ELF-1 (cell line): ENCODE data around the gene COL17A1.

Experiments
- DNase-seq: peaks from one replicate; pipeline ENCODE4 v3.0.0-alpha.2; 2016; ENCODE audit warnings: low read depth, low spot score

The COL17A1 gene

DNA sequence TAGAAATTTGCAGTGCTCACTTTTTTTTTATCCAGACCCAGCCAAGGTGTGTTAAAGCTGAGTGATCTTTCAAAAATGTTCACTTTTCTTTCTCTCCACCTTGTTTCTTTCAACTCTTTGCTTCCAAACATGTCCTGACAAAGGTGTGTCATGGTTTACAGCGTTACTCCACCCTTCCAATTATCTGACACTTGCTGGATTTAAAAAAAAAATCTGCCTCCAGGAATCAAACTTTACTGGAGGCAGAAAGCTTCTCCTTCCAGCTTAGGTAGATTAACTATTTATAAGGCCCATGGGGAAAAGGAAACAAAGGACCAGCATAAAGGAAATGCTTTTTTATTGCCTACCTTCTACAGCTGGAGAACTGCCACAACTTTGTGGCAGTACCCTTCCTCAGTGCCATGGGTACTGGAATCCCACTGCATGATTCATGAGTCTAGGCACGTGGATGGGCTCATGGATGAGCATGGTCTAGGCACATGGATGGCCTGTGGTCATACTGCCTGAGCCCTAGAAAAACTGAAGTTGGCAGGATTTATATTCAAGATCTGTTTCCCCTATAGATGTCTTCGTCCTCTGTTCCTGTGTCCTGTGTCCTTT, at the start of gene COL17A1:
Gene COL17A1, minus strand, starts transcription at position 80 of the 600 bp plus-strand sequence. CDS start 5,207 bp downstream, outside the sequence.
- no peak for DNase-seq

DNA sequence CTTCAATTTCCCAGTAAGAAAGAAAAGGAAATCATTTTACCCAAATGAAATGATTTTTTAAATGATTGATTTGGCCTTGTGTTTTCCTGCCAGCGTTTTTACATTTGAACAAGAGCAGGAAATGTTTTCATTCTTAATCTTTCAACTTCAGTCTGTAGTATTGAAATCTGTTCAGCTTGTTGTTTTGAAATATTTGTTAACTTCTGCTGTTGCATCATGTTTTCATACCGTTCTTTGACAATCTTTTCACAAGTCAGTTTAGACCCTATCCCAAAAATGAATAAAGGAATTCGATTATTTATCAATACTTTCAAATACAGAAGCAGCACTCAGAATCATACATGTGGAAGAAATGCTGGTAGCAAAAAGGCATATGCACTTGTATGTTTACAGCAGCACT, 44.4 kb upstream of the COL17A1 start:
- DNase-seq, result no peak

DNA sequence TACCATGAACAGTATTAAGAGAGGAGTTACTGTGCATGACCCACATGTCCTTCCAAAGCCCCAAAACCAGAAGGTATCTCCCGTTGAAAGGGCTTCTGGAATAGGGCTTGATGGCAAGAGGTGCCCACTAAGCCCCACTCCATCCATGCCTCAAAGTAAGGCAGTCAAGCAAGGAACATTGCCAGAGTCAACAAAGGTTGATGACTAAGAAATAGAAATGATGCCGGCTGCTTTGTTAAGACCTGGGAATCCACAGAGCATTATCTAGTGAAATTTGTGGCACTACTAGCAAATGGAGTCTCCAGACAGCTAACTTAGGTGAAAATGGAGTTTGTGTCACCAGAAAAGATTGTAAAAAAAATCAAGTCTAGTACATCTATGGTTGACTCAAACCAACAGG, 42.5 kb upstream of the COL17A1 start:
- DNase-seq, result no peak

DNA sequence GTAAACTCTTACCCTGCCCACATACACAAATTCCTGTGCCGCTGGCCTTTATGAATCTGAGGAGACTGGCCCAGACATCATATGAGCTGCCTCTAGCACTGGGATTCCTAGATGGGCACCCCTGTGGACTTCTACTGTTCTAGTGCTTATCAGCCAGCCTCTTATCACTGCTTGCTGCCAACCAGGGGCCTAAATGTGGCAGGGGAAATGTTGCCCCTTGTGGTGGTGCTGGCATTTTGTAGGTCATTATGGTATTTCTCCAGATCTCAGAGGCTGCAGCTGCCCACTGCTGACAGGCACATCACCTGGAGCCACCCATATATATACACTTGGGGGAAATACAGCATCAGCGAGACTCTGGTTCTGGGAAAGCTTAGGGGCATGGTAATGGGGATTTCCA, 41.7 kb upstream of the COL17A1 start:
- DNase-seq, result peak; percentile 22

DNA sequence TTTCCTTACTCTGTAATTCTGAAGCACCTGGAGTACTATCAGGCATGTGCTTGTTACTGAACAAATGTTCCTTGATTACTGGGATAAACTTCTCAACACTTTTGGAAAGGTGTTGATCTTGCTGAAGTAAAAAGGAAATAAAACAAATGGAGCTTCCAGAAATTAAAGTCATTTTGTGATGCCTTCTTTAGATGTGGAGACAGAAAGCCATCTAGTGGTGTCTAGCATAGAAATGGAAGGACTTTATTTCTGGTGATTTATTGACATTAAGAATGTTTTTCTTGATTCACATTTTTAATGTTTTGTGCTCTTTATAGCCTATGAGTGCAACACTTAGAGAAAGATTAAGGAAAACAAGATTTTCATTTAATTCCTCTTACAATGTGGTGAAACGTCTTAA, 37.7 kb upstream of the COL17A1 start:
- DNase-seq, result no peak

DNA sequence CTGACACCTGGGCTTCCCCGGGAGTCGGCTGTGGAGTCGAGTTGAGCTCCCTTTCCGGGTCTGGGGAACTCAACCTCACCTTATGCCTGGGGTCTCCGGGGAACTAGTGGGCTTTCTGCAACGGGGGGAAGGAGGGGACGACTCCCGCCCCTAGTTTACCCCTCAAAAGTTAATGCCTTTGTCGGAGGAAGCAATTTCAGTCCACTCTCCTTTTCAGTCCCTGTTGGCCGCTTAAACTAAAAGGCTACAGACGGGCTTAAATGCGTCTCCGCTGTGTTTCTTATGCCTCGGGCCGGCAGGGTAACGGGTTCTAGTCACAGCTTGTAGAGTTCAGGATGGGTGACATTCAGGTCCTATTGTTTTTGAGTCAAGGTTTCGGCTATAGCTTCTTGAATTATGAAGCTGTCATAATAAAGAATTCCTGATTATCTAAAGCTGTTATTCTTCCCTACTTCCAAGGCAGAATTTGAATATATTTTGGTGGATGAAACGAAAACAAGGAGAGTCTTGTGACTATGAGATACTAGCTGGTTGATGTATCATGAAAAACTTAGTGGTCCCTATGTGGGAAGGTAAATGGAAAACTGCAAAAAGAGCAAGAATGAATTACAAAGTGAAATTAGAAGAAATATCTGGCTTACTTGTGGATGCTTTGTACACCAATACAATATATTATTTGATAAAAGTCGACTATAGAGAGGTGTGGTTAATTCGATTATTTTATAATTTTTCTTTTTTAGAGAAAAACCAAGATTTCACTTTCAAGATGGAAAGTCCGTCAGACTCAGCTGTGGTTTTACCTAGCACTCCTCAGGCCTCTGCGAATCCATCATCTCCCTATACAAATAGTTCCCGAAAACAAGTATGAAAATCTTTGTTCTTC, 36.8 kb upstream of the COL17A1 start:
- DNase-seq, result no peak

DNA sequence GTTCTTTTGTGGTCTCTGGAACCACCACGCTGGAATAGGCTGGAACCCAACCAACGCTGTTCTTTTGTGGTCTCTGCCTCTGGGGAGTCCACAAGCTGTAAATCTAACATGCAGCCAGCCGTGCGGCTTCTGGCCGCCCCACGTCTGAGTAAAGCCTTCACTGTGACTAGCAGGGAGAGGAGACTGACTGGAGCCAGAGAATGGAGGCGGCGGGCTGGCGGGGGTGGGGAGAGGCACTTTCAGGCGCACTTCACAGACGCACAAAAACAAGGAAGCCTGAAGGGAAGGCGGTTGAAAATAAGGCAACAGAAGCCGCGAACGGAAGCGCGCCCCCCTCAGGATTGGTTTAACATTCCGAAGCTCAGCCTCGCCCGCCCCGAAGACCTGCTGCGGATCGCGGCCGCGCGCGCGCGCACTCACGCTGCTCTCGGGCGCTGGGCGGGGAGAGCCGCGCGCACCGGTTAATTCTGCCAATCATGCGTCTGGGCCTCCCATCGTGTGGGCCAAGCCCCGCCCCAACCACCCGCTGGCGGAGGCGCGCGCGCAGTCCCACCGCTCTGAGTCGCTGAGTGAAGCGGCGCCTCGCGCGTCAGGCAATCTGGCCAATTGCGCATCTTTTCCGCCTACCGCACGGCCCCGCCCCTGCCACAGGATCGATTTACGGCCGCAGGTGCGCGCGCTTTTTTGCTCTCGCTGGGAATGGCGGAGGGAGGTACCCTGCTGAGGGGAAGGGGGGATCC, 36.0 kb upstream of the COL17A1 start, which contains the start of gene SFR1:
Gene SFR1, plus strand, starts transcription at position 687 of the 740 bp plus-strand sequence. Its CDS starts 13 bp downstream, at position 700.
- peak; percentile 100 for DNase-seq

DNA sequence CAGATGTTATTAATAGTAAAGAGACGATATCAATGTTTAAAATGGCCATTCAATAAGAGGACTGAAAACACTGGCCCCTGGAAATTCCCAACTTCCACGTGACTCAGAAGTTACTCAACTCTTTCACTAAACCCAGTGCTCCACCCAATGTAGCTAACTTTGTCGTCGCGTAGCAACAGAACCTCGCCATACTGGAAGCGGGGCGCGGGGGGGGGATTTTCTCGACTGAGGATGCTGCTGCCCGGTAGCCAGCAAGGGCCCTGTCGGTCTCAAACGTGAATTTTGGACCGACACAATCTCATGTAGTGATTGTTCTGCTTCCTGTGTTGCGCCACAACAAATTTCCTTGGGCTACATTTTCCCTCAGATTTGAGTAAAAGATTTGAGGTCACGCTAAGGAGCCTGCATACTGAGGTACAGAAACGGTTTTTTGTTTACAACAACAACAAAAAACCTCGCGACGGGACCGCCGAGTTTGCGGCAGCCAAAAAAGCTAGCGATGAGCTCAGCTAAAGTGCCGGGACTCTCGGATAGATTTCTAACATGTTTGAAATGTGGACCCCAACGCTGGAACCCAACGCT, 35.3 kb upstream of the COL17A1 start:
- peak; percentile 89 for DNase-seq

DNA sequence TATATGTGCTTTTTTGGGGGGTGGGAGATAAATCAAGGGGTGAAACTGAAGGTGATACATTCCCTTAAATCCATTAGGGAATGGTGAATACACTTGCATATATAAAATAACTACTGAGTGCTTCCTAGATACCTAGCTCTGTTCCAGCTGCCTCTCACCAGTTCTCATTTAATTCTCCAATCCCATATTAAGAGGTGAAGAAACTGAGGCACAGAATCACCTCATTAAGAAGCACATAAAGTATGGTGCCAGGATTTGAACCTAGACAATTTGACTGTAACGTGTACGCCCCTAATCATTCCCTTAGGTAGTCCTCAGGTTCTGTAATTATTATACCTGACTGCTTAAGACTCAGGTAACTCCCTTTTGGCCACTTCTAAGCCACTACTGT, 34.8 kb upstream of the COL17A1 start:
- no peak for DNase-seq

DNA sequence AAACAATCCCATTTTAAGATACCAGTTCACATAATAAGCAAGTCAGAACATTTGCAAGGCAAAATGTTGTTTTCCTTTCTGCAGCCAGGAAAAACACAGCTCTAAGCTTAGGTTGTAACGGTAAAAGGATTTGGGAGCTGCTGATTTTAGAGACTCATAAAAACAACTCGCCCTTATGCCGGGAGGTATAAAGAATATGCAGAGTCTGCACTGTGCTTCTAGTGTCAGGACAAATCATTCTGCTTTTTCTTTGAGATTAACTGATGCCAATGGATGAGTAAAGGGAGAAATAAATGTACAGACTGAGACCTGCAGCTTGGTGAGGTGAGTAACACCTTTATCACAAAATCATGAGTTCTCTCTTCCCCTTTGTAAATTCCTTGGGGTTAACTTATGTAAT, 34.3 kb upstream of the COL17A1 start:
- DNase-seq, result no peak

DNA sequence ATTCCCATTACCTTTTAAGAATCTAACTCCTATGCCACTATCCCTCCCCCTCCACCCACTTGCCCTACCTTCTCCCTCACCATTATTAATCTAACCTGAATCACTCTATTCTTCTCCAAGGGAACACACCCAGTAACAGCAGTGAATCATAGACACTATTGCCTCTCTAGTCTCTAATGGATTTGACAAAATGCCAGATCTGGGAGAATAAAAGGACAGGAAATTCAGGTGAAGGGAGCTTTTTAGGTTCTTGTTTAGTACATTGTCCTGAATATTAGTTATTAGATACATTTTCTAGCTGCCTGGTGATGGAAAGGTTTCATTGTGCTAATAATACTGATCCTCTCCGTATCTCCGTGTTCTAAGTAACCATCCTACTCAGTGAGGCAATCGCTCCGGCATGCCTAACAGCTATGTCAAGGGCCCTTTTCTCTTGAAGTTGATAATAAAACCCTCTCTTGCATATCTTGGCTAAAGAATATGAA, 32.2 kb upstream of the COL17A1 start:
- DNase-seq, result no peak

DNA sequence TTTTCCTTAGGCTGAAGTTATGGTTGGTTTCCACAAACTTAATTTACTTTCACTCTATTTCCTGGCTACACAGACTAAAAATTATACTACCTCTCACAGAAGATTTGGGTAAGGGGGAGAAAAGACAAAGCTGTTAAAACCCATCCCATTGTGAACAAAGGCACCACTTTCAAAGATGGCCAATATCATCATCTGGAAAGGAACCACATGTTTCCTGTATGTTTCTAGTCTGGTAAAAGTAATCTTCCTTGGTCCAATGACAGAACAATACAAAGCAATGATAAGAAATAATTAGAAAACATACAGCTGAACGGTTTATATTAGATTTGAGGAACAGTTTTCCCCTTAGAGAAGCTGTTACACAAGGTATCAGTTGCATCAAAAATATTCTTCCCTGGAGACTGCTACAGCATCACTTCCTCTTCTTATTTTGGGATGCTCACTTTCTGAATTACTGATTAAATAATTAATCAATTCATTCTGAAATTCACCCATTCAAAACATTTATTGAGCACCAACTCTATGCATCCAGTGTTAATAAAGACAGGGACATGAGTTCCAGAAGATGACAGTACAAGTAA, 27.8 kb upstream of the COL17A1 start:
- no peak for DNase-seq

DNA sequence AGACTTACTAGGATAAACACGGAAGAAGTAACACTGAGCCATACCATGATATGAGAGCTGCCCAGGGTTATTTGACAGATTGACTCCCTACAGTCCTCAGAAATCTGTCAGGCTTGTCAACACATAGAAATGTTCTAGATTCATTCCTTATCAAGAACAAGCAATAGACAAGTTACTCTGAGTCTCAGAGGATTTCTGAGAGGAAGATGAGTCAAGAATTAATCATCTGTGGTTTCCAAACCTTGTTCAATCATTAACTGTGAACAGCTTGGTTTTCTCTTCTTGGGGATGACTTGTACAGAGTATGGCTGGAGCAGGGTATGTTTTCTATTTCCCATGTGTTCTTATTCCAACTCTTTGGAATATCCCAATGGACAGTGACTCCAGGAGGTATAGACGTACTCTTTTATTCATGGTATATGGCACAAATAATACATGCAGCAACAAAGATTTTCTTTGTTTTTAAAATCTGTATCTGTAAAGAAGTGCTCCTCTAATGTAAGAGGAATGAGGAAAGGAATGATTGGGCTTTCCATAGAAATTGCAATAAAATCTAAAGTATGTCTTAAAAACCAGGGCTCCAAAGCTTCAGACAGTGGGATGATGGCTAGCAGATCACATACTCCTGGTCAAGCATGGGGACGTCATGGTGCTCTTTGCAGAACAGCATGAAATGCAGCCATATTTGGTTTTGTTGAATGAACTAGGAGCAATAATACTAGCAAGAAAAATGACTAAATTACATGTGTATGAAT, 24.4 kb upstream of the COL17A1 start:
- DNase-seq, result no peak

DNA sequence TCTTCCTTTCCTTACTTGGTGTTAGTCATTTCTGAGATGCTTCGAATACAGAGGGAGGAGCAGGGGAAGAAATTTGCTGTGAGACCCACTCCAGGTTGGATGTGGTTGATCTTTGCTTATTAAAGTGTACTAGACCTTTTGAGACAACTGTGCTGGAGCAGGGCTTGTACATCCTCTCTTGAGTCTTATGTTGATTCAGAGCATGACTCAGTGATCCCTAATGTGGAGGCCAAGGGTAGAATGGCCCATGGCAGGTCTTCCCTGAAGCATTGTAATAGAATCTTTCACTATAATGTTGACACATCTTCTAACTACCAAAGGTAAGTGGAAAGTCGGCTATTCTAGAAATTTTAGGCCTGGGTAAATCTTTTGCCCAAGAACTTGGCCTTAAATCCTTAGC, 19.2 kb upstream of the COL17A1 start:
- DNase-seq, result no peak

DNA sequence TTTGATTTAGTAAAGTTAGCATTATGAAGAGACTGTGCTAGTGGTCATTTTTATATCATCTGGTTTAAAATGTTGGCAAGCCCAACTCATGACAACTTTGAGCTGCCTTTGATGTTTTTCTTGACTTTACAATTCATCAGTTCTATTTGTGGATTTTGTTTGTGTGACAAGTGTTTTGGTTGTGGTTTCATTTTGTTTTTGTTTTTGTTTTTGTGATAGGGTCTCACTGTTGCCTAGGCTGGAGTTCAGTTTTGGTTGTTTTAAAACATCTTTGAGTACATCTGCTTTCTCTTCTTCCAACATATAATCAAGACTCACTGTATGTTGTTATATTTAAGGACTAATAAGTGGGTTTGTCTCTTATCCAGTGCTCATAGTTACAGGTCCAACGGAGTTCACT, 18.7 kb upstream of the COL17A1 start:
- DNase-seq, result no peak

DNA sequence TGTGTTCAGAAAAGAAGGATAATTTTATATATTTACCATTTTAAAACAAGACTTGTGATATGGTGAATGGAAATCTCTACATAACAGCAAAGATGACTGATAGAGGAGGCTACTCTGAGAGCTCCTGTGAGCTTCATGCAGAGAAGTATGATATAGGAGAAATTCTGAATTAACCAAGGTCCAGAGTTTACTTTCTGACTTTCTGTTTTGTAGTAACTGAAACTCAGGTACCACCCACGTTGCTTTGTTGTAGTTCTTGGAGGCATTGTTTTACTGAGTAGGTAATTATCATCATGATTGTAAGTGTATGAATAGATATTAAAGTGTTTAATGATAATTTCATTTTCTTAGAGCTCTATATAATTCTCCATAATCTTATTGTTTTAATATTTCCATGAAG, 18.3 kb upstream of the COL17A1 start:
- no peak for DNase-seq

DNA sequence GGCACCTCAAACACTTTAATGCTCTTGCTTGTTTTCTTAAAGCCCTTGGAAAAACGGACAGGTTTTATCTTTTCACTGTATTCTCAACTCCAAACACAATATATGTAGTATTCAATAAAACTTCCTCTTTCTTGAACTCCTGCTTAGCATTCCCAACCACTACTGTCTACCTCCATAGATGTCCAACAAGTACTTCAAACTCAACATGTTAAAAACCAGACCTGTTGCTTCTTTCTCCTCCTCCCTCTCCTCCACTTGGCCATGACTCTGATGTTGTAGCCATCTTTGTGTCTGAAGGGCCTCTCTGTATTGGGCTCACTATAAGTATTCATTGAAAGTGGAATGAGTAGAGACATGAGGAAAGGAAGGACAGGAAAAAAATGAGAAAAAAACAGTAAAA, 16.2 kb upstream of the COL17A1 start:
- no peak for DNase-seq

DNA sequence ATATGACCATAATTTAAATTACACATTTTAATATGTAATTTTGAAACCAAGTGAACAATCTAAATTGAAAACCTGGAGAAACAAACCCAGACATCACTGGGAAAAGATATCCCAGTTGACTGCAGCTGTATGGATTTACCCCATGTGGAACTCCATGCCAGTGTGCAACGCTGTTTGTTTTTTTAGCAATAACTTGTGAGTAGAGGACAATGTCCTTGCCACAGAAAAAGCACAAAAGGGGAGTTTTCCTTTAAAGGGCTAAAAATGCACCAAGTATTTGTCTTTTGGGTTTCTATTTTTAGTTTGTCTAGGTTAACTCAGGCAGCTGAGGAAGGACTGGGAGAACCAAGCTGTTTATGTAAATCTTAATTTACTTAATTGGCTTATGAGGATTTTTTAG, 15.1 kb upstream of the COL17A1 start:
- DNase-seq, result no peak

DNA sequence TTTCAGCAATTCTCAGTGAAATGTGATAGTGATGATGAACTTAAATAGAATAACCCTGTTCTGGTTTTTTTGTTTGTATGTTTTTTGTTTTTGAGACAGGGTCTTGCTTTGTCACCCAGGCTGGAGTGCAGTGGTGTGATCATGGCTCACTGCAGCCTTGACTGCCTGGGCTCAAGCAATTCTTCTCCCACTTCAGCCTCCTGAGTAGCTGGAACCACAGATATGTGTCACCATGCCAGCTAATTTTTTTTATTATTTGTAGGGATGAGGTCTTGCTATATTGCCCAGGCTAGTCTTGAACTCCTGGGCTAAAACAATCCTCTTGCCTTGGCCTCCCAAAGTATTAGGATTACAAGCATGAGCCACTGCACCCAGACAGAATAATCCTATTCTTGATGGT, 14.3 kb upstream of the COL17A1 start:
- DNase-seq, result no peak

DNA sequence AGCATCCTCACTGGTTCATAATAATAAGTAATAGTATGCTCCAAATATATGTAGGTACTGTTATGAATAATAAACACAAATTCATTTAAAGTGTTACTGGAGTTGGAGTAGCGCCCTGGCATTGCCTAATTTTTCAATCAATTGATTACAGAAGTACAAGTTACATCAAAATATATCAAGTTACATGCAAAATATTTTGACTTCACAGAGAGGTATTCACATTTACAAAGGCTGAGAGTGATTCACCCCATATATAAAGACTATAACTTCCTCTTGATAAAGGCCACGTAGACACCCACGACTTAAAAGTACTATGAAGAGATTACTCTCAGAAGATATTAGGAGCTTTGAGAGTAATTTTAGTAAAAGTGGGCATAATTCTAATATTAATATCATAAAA, 13.6 kb upstream of the COL17A1 start:
- DNase-seq, result no peak
